ENCODE results near the gene VPS37C.

VPS37C gene

DNA sequence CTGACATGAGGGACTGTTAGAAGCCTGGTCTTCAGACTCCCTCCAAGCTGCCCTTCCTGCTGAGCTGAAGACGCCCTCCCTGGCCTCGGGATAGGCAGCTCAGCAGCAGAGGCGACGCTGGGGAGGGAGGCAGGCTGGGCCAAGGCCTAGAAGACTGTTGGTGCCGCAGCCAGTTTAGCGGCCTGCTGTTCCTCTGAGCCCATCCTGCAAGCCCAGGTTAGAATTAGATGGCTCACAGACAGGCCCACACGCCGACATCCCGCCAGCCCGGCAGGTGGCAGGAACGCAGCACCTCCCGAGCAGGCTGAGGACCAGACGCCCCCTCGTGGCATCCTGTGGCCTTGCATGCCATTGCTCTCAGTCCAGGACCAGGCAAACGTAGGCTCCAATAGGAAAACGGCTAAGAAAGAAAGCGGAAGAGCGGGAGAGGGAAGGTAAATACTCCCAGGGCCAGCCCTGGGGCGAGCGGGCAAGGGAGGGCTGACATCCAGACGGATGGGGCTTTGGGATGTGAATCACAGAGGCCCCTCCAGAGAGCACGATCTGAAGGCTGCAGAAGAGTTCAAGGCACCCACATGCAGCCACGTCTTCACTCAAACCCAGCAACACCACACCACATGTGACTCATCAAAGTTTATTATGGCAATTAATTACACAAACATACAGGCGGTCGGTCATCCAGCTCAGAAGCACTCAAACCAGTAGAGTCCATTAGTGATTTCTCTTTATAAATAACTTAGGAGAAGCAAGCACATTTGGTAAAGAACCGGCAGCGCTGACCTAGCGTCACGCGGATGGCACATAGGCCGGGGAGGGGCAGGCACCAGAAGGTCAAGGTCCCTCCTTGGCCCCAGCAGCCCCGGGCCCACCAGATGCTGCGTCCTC is 31.3 kb downstream of the VPS37C start:
- H3K36me3 ChIP-seq (replicated peaks; ENCODE audit: insufficient read depth, low read length), result no peaks in the 10 kb centered on the region
- H3K27me3 ChIP-seq (replicated peaks; ENCODE audit: insufficient read depth, low read length), result no peaks in the 10 kb centered on the region
- H3K4me1 ChIP-seq (ENCODE audit: low read length), result peaks cover 8% of the 10 kb centered on the region; the same call in 1 of the 2 replicates
- no peaks in the 10 kb centered on the region for H3F3A ChIP-seq (ENCODE audit: insufficient read depth, low read length)
- H3K9me2 ChIP-seq (replicated peaks; ENCODE audit: insufficient read depth, low read length), result no peaks in the 10 kb centered on the region
- H4K20me1 ChIP-seq (ENCODE audit: insufficient read depth, low read length), result no peaks in the 10 kb centered on the region
- no peak overlapping the region for H2AFZ ChIP-seq (ENCODE audit: low read length)
- peak overlapping the region; percentile 22; the same call in 1 of the 2 replicates for H3K9ac ChIP-seq (ENCODE audit: low read length)
- H3K79me2 ChIP-seq (ENCODE audit: low read length), result no peaks in the 10 kb centered on the region
- DNase-seq, result peak; percentile 85
- H3K9me3 ChIP-seq (replicated peaks; ENCODE audit: insufficient read depth, low read length), result no peaks in the 10 kb centered on the region
- H3K27ac ChIP-seq (ENCODE audit: low read length), result no peak overlapping the region
- peak overlapping the region; percentile 5; the same call in 1 of the 2 replicates for H3K4me3 ChIP-seq (ENCODE audit: low read length)
- H3K4me2 ChIP-seq (ENCODE audit: low read depth, low read length), result peak overlapping the region; percentile 63
- TF ChIP-seq EZH2phosphoT487 (IDR thresholded peaks at IDR 0.05; ENCODE audit: low read length), result no peak
- TF ChIP-seq, protein P1, sequence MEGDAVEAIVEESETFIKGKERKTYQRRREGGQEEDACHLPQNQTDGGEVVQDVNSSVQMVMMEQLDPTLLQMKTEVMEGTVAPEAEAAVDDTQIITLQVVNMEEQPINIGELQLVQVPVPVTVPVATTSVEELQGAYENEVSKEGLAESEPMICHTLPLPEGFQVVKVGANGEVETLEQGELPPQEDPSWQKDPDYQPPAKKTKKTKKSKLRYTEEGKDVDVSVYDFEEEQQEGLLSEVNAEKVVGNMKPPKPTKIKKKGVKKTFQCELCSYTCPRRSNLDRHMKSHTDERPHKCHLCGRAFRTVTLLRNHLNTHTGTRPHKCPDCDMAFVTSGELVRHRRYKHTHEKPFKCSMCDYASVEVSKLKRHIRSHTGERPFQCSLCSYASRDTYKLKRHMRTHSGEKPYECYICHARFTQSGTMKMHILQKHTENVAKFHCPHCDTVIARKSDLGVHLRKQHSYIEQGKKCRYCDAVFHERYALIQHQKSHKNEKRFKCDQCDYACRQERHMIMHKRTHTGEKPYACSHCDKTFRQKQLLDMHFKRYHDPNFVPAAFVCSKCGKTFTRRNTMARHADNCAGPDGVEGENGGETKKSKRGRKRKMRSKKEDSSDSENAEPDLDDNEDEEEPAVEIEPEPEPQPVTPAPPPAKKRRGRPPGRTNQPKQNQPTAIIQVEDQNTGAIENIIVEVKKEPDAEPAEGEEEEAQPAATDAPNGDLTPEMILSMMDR (IDR thresholded peaks at IDR 0.05; ENCODE audit: low read length), result peak; percentile 100

DNA sequence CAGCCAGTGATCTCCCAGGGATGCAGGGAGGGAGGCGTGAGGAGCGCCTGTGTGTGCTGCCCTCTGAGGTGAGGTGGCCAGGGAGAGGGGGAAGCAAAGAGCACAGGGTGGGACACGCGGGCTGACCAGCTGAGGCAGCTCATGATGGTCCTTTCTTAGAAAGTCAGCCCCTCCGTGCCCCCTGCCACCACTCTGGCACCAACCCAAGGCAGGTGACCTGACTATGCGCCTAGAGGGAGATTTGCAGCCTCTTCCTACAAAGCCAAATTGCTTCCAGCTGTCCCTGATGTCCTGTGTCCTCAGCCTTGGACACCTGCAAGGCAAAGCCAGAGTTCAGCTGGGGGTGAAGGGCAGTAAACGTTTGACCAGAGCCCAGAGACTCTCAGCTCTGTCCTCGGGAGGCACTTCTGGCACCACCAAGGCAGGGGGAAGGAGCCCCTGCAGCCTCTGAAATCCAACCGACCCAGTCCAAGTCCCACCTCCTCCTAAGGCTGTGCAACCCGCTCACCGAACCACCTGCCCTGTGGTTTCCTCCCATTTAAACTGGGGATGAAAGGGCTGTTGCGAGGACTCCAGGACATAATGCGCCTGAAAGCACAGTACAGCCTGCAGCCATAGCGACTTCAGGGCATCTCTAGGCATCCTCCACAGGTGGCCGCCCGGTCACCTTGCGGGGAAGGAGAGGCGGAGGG is 32.1 kb downstream of the VPS37C start:
- H4K20me1 ChIP-seq (ENCODE audit: insufficient read depth, low read length), result no peaks in the 10 kb centered on the region
- H3K36me3 ChIP-seq (replicated peaks; ENCODE audit: insufficient read depth, low read length), result no peaks in the 10 kb centered on the region
- TF ChIP-seq EZH2 (optimal IDR thresholded peaks at IDR 0.05; ENCODE audit: low read depth, low read length), result no peak
- TF ChIP-seq, protein P1 (IDR thresholded peaks at IDR 0.05; ENCODE audit: low read length), result no peak
- TF ChIP-seq EZH2phosphoT487 (IDR thresholded peaks at IDR 0.05; ENCODE audit: low read length), result no peak
- H3K9me2 ChIP-seq (replicated peaks; ENCODE audit: insufficient read depth, low read length), result no peaks in the 10 kb centered on the region
- no peak for DNase-seq
- H3K9ac ChIP-seq (ENCODE audit: low read length), result no peak overlapping the region
- H2AFZ ChIP-seq (ENCODE audit: low read length), result no peak overlapping the region
- no peaks in the 10 kb centered on the region for H3K79me2 ChIP-seq (ENCODE audit: low read length)
- no peak overlapping the region for H3K4me3 ChIP-seq (ENCODE audit: low read length)
- no peaks in the 10 kb centered on the region for H3K9me3 ChIP-seq (replicated peaks; ENCODE audit: insufficient read depth, low read length)
- H3F3A ChIP-seq (ENCODE audit: insufficient read depth, low read length), result no peaks in the 10 kb centered on the region
- no peak overlapping the region for H3K4me2 ChIP-seq (ENCODE audit: low read depth, low read length)
- no peaks in the 10 kb centered on the region for H3K27me3 ChIP-seq (replicated peaks; ENCODE audit: insufficient read depth, low read length)
- H3K27ac ChIP-seq (ENCODE audit: low read length), result no peak overlapping the region
- peaks cover 8% of the 10 kb centered on the region; the same call in 1 of the 2 replicates for H3K4me1 ChIP-seq (ENCODE audit: low read length)

DNA sequence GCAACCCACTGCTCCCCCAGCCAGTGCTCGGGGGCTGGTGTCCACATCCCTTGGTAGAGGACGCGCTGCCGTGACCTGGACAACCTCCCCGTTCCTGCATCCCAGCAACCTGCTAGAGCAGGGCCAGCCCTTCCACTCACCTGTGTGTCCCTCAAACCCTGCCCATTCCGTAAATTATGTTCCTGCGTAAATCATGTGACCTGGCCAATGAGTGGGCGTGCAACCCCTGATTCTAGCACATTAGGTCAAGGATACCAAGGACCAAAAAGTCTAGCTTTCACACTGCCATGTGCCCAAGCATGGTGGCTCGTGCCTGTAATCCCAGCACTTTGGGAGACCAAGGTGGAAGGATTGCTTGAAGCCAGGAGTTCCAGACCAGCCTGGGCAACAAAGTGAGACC is 33.2 kb downstream of the VPS37C start:
- Histone ChIP-seq H3K79me2 (ENCODE audit: low read length) (no peaks in the 10 kb centered on the region), H3F3A (ENCODE audit: insufficient read depth, low read length) (no peaks in the 10 kb centered on the region), H3K27ac (ENCODE audit: low read length) (no peak overlapping the region), H3K4me2 (ENCODE audit: low read depth, low read length) (no peak overlapping the region), H3K9me2 (replicated peaks; ENCODE audit: insufficient read depth, low read length) (no peaks in the 10 kb centered on the region), H3K36me3 (replicated peaks; ENCODE audit: insufficient read depth, low read length) (no peaks in the 10 kb centered on the region), H3K9me3 (replicated peaks; ENCODE audit: insufficient read depth, low read length) (no peaks in the 10 kb centered on the region), H3K4me3 (ENCODE audit: low read length) (no peak overlapping the region), H3K27me3 (replicated peaks; ENCODE audit: insufficient read depth, low read length) (no peaks in the 10 kb centered on the region), H2AFZ (ENCODE audit: low read length) (no peak overlapping the region), H3K9ac (ENCODE audit: low read length) (no peak overlapping the region), H4K20me1 (ENCODE audit: insufficient read depth, low read length) (no peaks in the 10 kb centered on the region), H3K4me1 (ENCODE audit: low read length) (peaks cover 8% of the 10 kb centered on the region; the same call in 1 of the 2 replicates)
- TF ChIP-seq EZH2phosphoT487 (IDR thresholded peaks at IDR 0.05; ENCODE audit: low read length) (no peak), EZH2 (optimal IDR thresholded peaks at IDR 0.05; ENCODE audit: low read depth, low read length) (no peak)
- TF ChIP-seq, protein P1 (IDR thresholded peaks at IDR 0.05; ENCODE audit: low read length), result no peak
- no peak for DNase-seq
